ENCODE results near the gene TNFSF8. TPM values are rescaled to one million over a fixed set of nuclear protein-coding genes. Genes with fewer than 3 reads are reported as not detected.

TNFSF8 gene
- total and polyA plus RNA-seq, 2 of the 8 experiments (the other 6 are each of a cell fraction or from before 2014, with no cell fraction given), result not detected

- TF ChIP-seq CHD7 (IDR thresholded peaks at IDR 0.05; ENCODE audit: insufficient replicate concordance, low read length) (no peak), TCF12 (IDR thresholded peaks at IDR 0.05; ENCODE audit: low read depth, low read length) (no peak), EGR1 (IDR thresholded peaks at IDR 0.05; ENCODE audit: borderline replicate concordance, low read depth, low read length) (no peak), SUZ12 (IDR thresholded peaks at IDR 0.05; ENCODE audit: low read length) (no peak), SAP30 (IDR thresholded peaks at IDR 0.05; ENCODE audit: insufficient read depth, insufficient replicate concordance, low read length) (no peak), CTBP2 (IDR thresholded peaks at IDR 0.05; ENCODE audit: borderline replicate concordance, insufficient read depth, insufficient read length, low read length) (no peak), FOSL1 (IDR thresholded peaks at IDR 0.05; ENCODE audit: insufficient read depth, low read depth, low read length) (no peak), ASH2L (IDR thresholded peaks at IDR 0.05; ENCODE audit: low read length) (no peak), SP2 (IDR thresholded peaks at IDR 0.05; ENCODE audit: low read length) (no peak)
These were observed 24.7 kb upstream of the TNFSF8 start (continued) for GRCh38 chr9:114954956-114955582.

Data from H1 (cell line).